ENCODE data around the gene TEX36.
"Not testable (repeated sequence)": the region's sequence is repeated elsewhere in the genome, so short reads cannot be mapped to it uniquely, and the experiment has no call there.

TEX36 gene

DNA sequence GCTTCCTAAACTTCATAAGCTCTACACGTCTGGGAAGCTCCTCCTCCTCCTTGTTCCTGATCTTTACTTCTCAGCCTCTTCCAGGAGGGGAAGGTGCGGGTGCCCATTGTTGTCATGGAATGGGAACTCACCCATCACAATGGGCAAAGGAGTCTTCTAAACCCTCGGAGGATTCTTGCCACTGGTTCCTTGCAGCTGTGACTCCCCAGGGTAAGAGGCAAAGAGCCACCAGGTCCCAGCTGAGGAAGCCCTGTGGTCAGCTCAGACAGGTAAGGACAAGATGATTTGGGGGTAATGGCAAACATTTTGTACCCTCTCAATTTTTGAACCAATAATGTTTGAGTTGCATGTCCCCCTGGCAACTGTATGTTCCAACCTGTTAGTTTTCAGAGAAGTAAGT is at the start of gene TEX36:
TEX36 (minus strand) TSS at position 101 of the 400 bp plus-strand sequence. CDS start 174 bp downstream, outside the sequence.
- DNase-seq: no peak

GRCh38 chr10:125727436-125727835 is 44.5 kb upstream of the TEX36 start:
- no peak for DNase-seq

DNA sequence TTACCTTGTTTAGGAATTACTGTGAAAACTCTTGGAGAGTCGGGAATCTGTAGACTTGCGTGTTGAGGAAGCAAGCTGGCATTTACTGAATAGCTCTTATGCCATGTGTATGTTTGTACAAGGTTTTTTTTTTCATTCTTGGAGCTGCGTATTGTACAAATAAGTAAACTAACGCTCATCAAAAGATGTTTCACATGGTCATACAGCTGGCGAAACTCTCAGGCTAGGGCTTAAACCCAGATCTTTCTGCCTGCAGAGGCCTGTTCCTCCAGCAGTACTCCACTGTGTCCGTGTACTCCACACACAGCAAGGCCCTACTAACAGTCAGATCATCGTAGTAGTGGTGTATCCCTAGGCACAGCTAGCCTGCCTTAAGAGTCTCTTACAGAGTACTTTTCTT is 44.0 kb upstream of the TEX36 start:
- no peak for DNase-seq

DNA sequence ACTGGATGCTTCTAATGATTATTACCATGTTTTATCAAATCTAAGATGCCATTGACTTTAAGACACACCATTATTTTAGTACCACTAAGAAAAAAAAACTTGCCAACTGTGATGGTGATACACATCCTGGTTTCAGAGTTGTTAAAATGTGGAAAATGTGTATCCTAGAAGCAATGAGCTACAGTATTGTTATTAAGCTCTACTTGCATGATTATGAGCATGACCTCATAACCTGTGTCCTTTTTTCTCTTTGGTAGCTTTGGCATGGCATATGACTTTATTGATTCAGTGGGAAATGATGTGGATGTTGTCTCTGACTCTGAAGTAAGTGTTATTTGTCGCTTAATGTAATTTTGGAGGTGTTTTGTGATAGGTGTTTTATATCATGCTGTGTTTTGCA is 39.8 kb upstream of the TEX36 start:
- no peak for DNase-seq

GRCh38 chr10:125721035-125721434 is 38.1 kb upstream of the TEX36 start:
- no peak for DNase-seq

GRCh38 chr10:125720002-125720382 is 37.0 kb upstream of the TEX36 start:
- DNase-seq: no peak

DNA sequence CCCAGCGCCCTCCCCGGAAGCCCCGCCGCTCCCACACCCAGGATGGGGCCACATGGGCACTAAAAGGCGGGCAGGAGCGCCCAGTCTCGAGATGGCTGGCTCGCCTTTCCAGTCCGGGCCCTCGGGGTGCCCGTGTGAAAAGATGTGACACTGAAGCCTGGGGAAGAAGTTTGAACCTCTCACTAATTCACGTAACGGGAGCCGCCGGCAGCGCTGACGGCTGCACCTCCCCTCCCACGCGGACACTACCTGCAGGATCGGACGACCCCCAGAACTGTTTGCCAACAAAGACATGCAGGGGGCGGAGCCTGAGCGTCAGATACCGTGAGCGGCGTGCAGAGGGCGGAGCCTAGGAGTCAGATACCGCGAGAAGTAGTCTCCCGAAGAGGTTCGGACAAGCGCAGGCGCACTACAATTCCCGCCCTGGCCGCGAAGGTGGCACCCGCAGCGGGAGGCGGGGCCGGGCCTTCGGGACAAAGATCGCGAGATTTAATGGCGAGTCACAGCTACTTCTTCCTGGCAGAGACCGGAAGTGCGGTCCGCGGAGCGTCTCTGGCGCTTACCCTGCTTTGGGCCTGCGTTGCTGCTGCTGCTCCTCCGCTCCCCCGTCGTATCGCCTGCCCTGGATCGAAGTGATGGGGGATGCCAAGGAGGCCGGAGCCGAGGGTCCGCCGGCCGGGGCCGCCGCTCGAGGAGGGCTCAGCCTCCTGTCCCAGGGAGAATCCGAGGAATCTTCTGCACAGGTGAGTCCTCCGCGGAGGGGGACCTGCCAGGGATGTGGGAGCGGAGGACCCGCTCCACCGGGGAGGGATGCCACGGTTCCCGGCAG is 36.4 kb upstream of the TEX36 start, which contains the start of gene EDRF1:
EDRF1 (plus strand) TSS at position 537 of the 829 bp plus-strand sequence; CDS start at position 636, 99 bp downstream.
- peak; percentile 100 for DNase-seq

- DNase-seq: not testable (repeated sequence)
Observed at GRCh38 chr10:125714728-125715127, 31.8 kb upstream of the TEX36 start.

DNA sequence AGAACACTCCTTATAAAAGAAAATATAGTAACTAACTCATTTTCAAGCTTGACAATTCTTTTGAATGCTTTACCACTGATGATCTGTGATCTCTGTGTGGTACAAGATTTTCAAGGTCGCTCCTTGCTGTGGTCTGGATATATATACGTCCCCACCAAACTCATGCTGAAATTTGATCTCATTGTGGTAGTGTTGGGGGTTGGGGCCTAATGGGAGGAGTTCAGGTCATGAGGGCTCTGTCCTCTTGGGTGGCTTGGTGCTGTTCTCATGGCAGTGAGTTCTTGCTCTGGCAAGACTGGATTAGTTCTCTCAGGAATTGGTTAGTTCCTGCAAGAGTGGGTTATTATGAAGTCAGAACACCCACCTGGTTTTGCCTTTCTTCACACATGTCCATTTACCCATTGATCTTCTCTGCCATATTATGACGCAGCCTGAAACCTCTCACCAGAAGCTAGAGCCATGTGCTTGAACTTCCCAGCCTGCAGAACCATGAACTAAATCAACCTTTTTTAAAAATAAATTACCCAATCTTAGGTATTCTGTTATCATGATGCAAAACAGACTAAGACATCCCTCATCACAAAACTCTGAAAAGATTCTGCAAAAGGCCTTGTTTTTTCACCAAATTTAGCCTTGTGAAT is 28.3 kb upstream of the TEX36 start:
- no peak for DNase-seq

DNA sequence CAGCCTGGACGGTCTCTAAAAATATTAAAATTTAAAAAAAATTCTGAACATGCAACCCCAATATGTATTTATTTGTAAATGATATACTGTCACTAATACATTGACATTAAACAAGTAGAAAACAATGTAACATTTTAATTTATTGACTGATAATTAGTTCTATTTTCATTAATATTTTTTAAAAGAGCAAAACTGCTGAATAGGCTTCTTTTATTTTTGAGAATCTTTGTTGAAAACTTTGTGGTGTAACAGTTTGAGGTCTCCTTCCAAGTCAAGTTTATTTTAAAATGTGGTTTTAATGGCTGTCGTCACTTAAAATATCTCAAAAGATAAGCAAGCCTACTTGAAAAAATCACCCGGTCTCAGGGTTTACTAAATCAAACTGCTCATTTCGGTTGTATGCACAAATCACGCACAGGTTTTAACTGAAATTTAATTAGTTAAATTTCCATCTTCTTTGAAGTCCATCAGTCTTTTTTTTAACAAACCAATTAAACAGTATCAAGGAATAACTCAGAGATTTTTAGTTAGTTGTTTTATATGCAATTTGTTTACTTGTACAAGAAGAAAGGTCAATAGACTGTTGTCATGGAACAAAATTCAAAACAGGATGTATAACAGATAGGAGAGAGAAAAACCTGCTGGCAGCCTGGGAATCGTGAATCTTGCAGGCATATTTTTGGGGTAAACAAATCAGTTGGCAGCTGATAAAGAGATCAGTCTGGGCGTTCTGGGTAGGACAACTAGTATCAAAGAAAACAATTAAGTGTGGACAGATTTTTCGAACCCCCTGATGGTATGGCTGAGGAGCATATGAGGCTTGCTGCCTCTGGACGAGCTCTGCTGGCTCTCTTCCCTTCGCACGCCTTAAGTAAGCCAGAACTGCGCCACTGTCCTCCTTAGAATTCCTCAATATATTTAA is 26.9 kb upstream of the TEX36 start:
- no peak for DNase-seq

GRCh38 chr10:125708971-125709503 is 26.1 kb upstream of the TEX36 start:
- DNase-seq: no peak

GRCh38 chr10:125707541-125708468 is 24.8 kb upstream of the TEX36 start:
- no peak for DNase-seq

DNA sequence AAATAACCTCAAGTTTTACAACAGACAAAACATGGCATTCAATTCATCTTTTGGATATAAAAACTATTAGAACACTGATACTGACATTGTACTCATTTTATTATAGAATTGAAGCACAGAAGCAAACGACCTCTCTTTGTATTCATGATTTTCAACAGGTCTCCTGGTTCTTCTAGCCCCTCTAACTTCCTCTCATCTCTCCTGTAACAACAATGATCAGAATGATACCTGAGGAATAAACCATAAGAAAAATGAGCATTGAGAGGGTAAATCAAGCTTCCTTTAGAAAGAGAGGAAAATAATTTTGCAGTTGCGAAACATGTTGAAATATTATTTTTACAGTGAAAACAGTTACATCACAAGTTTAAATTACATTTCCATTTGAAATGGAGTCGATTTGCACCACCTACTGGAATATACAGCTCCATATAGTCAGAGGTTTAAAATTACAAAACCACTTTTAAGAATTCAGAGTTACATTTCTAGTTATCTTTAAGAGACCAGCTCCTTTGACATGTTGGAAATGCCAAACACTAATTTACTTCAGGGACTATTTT is 17.5 kb upstream of the TEX36 start:
- DNase-seq: no peak

- DNase-seq: no peak
Observed at GRCh38 chr10:125699562-125700143, 16.7 kb upstream of the TEX36 start.

DNA sequence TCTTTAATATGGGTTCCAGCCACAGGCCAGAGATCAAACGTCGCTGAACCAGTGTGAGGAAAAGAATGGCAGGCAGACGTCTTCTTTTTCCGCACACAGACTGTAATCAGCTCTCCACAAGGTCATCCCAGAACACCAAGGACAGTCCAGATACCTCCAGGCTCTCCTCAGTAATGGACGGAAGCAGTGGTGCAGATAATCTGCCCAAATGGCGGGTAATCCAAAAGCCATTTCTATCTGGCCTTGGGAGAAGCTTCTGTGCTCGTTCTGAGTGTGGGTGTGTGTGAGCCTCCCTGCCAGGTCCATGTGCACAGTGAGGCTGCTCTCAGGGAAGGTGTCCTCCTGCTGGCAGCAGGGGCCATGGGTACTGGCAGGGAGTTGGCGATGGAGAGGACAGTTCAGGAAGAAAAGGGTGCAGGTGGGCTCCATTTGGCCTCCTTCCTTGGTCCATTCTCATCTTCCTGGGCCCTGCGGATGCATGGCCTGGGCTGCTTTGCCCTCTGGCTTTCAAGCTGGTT is 15.6 kb upstream of the TEX36 start:
- no peak for DNase-seq

- not testable (repeated sequence) for DNase-seq
Observed at GRCh38 chr10:125696884-125697283, 13.9 kb upstream of the TEX36 start.

- DNase-seq: no peak
Observed at GRCh38 chr10:125694883-125695282, 11.9 kb upstream of the TEX36 start.

- no peak for DNase-seq
Observed at GRCh38 chr10:125693524-125693847, 10.5 kb upstream of the TEX36 start.

DNA sequence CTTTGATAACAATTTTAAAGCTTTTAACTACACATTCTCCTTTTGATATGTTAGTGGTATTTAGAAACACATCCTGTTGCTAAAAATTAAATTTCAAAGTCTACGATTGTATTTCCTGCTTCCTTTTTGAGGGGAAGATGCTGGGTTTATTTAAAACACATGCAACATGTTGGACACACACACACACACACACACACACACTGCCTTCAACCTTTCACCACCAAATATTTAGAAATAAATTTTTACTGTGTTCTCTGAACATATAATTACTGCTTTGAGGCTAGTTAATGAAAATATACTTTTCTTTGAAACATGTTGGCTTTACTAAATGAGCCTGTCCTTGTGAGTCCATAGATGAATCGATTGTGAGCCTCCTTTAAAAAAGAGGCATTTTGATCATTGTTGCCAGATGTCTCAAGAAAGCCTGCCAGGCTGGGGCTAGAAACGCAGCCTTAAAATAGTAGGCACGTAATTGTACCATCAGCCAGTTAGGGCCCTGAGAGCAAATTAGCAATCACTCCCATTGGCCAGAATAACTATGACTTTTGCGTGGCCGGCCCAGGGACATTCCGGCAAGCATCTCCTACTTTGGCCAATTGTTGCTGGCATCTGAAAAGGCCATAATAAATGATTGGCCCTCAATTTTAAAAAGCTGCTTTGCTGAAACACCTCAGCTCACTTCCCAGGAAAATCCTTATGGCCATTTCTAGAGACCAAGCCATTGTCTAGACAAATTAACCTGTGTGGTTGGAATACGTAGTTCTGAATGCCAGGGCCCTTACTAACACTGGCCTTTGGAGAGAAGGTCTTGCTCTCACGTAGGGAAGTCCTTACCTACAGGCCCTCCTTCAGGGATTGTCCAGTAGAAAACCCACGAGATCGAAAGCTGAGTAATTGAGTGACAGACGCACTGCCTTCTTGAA is 9.9 kb upstream of the TEX36 start:
- no peak for DNase-seq

DNA sequence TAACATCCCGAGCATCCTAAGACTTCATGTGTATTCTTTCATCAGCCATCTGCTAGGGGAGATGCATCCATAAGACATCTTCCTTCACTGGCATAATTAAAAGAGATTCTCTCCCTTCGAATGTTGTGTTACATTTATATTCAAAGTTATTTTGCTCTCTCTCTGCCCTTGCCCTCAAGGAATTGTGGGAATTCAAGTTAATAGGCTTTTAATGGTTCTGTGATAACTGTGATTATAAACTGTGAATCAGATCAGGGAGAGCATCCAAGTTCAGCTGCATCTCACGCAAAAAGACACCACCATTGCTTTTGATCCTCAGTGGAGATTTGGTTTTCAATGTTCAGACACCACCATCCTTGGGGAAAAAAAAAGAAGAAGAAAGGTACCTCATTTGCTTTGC is 9.2 kb upstream of the TEX36 start:
- DNase-seq: no peak
